Neural cell (in vitro differentiated cells): ENCODE measurements around the gene FAM167B. TPM values are rescaled to one million over a fixed set of nuclear protein-coding genes. Genes with fewer than 3 reads are reported as not detected.

Experiments
- H2AFZ ChIP-seq: fragments of 200-600, 300-800 bp; sonication (generic), shearing (Covaris generic); 2 replicates; pipeline ENCODE4 v1.6.0; 2014; ENCODE audit warnings: low read depth, mild to moderate bottlenecking, antibody characterized with exemption, low read length, moderate library complexity
- H3F3A ChIP-seq: fragments of 200-600 bp; shearing (Covaris generic); 2 replicates; pipeline ENCODE4 v1.6.1; 2016; ENCODE audit warnings: mild to moderate bottlenecking, moderate library complexity, mixed read lengths, antibody characterized with exemption, low read length; ENCODE audit not compliant: insufficient read depth, poor library complexity, severe bottlenecking
- H3K27ac ChIP-seq: fragments of 200-600, 300-800 bp; sonication (generic), shearing (Covaris generic); 2 replicates; pipeline ENCODE4 v1.5.1; 2014; ENCODE audit warnings: mild to moderate bottlenecking, low read length, moderate library complexity
- H3K27me3 ChIP-seq: fragments of 300-800, 200-600 bp; sonication (generic), shearing (Covaris generic); 2 replicates; pipeline ENCODE4 v1.6.0; 2014; ENCODE audit warnings: mild to moderate bottlenecking, low read depth, low read length, moderate library complexity; ENCODE audit not compliant: insufficient read depth
- H3K36me3 ChIP-seq: fragments of 300-800, 200-600 bp; sonication (generic), shearing (Covaris generic); 2 replicates; pipeline ENCODE4 v1.5.1; 2014; ENCODE audit warnings: mild to moderate bottlenecking, antibody characterized with exemption, low read length, moderate library complexity; ENCODE audit not compliant: insufficient read depth
- H3K4me2 ChIP-seq: fragments of 300-800, 200-600 bp; sonication (generic), shearing (Covaris generic); 2 replicates; pipeline ENCODE4 v1.6.0; 2014; ENCODE audit warnings: mild to moderate bottlenecking, low read length
- H3K4me3 ChIP-seq: fragments of 300-800, 200-600 bp; sonication (generic), shearing (Covaris generic); 2 replicates; pipeline ENCODE4 v1.5.1; 2014; ENCODE audit warnings: mild to moderate bottlenecking, low read length, moderate library complexity
- H3K79me2 ChIP-seq: fragments of 200-600 bp; shearing (Covaris generic); replicated peaks from 2 replicates; pipeline ENCODE4 v1.6.0; 2014; ENCODE audit warnings: mild to moderate bottlenecking, low read length, moderate library complexity; ENCODE audit not compliant: insufficient read depth
- H3K9ac ChIP-seq: fragments of 300-800, 200-600 bp; sonication (generic), shearing (Covaris generic); 2 replicates; pipeline ENCODE4 v1.6.1; 2016; ENCODE audit warnings: mild to moderate bottlenecking, low read length, mixed read lengths
- H3K9me2 ChIP-seq: fragments of 200-600 bp; shearing (Covaris generic); 2 replicates; pipeline ENCODE4 v1.6.1; 2016; ENCODE audit warnings: mild to moderate bottlenecking, low read length, mixed read lengths; ENCODE audit not compliant: insufficient read depth
- H3K9me3 ChIP-seq: fragments of 200-600, 300-800 bp; sonication (generic), shearing (Covaris generic); 2 replicates; pipeline ENCODE4 v1.6.1; 2016; ENCODE audit warnings: mild to moderate bottlenecking, mixed run types, low read length, moderate library complexity, mixed read lengths
- H4K20me1 ChIP-seq: fragments of 200-600 bp; shearing (Covaris generic); 2 replicates; pipeline ENCODE4 v1.6.1; 2016; ENCODE audit warnings: mild to moderate bottlenecking, mixed run types; ENCODE audit not compliant: insufficient read depth
- CTCF ChIP-seq: fragments of 450-650 bp; IDR thresholded peaks from 2 replicates; pipeline ENCODE4 v1.5.1; 2014; ENCODE audit warnings: antibody characterized with exemption, mild to moderate bottlenecking, moderate library complexity; ENCODE audit not compliant: poor library complexity, severe bottlenecking
- EP300 ChIP-seq: fragments of 450-650 bp; conservative IDR thresholded peaks from 2 replicates; pipeline ENCODE4 v1.6.1; 2014; ENCODE audit warnings: antibody characterized with exemption, mild to moderate bottlenecking, moderate library complexity; ENCODE audit not compliant: poor library complexity, severe bottlenecking
- EZH2 ChIP-seq: fragments of 200-600, 300-800 bp; shearing (Covaris generic), sonication (generic); IDR thresholded peaks from 2 replicates; pipeline ENCODE4 v1.6.1; 2014; ENCODE audit warnings: antibody characterized with exemption, low read length, borderline replicate concordance, mild to moderate bottlenecking; ENCODE audit not compliant: insufficient read depth, poor library complexity, severe bottlenecking
- MXI1 ChIP-seq: fragments of 450-650 bp; conservative IDR thresholded peaks from 2 replicates; pipeline ENCODE4 v1.6.1; 2014; ENCODE audit warnings: antibody characterized with exemption, mild to moderate bottlenecking; ENCODE audit not compliant: poor library complexity, severe bottlenecking
- POLR2AphosphoS5 ChIP-seq: IDR thresholded peaks from 2 replicates; pipeline ENCODE4 v1.6.1; 2012
- RAD21 ChIP-seq: fragments of 450-650 bp; conservative IDR thresholded peaks from 2 replicates; pipeline ENCODE4 v1.6.1; 2014; ENCODE audit warnings: antibody characterized with exemption, mild to moderate bottlenecking, moderate library complexity
- REST ChIP-seq: IDR thresholded peaks from 2 replicates; pipeline ENCODE4 v1.6.1; 2012; ENCODE audit warnings: borderline replicate concordance
- SMC3 ChIP-seq: fragments of 450-650 bp; conservative IDR thresholded peaks from 2 replicates; pipeline ENCODE4 v1.6.1; 2014; ENCODE audit warnings: antibody characterized with exemption, mild to moderate bottlenecking, moderate library complexity; ENCODE audit not compliant: poor library complexity
- TAF1 ChIP-seq: IDR thresholded peaks from 2 replicates; pipeline ENCODE4 v1.6.1; 2012; ENCODE audit warnings: low read depth
- polyA plus RNA-seq: library from polyadenylated mRNA; depleted of rRNA; stranded (reverse); fragments of >200 nt; gene quantifications from 2 replicates; pipeline ENCODE4 v1.2.3, GENCODE V29; 2014

The FAM167B gene
- polyA plus RNA-seq, 1 donor from 2014 or later, result not detected

GRCh38 chr1:32289256-32289655, 42.2 kb downstream of the FAM167B start:
- Histone ChIP-seq H3K4me3 (no peak overlapping the region), H3K27ac (no peak overlapping the region), H4K20me1 (no peaks in the 10 kb centered on the region), H3K27me3 (no peaks in the 10 kb centered on the region), H3K9me2 (no peaks in the 10 kb centered on the region), H3K79me2 (peaks cover 3% of the 10 kb centered on the region), H3K4me2 (no peak overlapping the region), H3K36me3 (no peaks in the 10 kb centered on the region), H3F3A (no peaks in the 10 kb centered on the region), H2AFZ (no peak overlapping the region), H3K9ac (no peak overlapping the region), H3K9me3 (no peaks in the 10 kb centered on the region)
- no peak for TF ChIP-seq POLR2AphosphoS5
- TF ChIP-seq CTCF, result no peak
- TF ChIP-seq TAF1, result no peak
- no peak for TF ChIP-seq RAD21

- Histone ChIP-seq H3K9me2 (no peaks in the 10 kb centered on the region), H3K4me2 (no peak overlapping the region), H3K4me3 (peak overlapping the region; percentile 86), H3F3A (no peaks in the 10 kb centered on the region), H3K9ac (peak overlapping the region; percentile 64), H4K20me1 (no peaks in the 10 kb centered on the region), H3K36me3 (no peaks in the 10 kb centered on the region), H3K27me3 (no peaks in the 10 kb centered on the region), H3K9me3 (no peaks in the 10 kb centered on the region), H3K27ac (no peak overlapping the region), H3K79me2 (peaks cover 3% of the 10 kb centered on the region), H2AFZ (peak overlapping the region; percentile 43)
- TF ChIP-seq REST, result no peak
Observed at GRCh38 chr1:32291145-32291707, 44.2 kb downstream of the FAM167B start.

GRCh38 chr1:32291708-32292538, 44.9 kb downstream of the FAM167B start, which contains the start of gene HDAC1:
TSS of gene HDAC1 (plus strand) at chr1:32292083. CDS start at chr1:32292170, 87 bp downstream.
- Histone ChIP-seq H3K27ac (no peak within 1 kb of the TSS), H3K4me2 (no peak within 1 kb of the TSS), H2AFZ (peak within 1 kb of the TSS; percentile 85), H3K4me3 (peak within 1 kb of the TSS; percentile 86), H4K20me1 (no peaks in the 10 kb centered on the region), H3F3A (no peaks in the 10 kb centered on the region), H3K36me3 (no peaks in the 10 kb centered on the region), H3K9me2 (no peaks in the 10 kb centered on the region), H3K9ac (peak within 1 kb of the TSS; percentile 64), H3K9me3 (no peaks in the 10 kb centered on the region), H3K27me3 (no peaks in the 10 kb centered on the region), H3K79me2 (peaks cover 3% of the 10 kb centered on the region)
- TF ChIP-seq TAF1 (no peak), RAD21 (no peak), EP300 (no peak), MXI1 (no peak), POLR2AphosphoS5 (peak; percentile 57), CTCF (no peak), SMC3 (no peak), REST (peak; percentile 35), EZH2 (no peak)
